ENCODE measurements around the gene ADIRF. TPM values are rescaled to one million over a fixed set of nuclear protein-coding genes. Genes with fewer than 3 reads are reported as not detected.
A peak's percentile ranks its signal among the peaks of the same experiment; 100 is the strongest.

The ADIRF gene
- total RNA-seq, 1 donor from 2014 or later: not detected

DNA sequence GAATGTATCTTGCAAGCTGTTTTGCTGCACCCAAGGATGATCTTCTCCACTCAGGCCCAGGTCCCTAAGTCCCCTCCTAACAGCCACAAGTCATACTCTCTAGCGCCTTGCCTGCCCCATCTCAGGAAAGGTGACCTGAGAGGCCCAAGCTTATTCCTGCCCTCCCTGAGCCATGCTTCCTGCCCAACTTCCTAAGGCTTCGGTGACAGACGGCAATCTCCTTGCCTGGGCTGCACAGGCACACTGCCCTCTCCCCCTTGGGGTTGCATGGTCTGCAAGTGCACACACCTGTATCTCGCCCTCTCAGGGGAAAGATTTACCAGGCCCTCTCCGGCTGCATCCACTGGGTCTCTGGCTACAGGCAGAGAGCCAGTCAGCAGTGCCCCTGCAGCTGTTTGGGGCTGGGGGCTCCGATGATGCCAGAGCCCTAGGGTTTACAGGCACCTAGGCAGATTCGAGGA, 771 bp upstream of the ADIRF start:
- H3K27me3 Mint-ChIP-seq (ENCODE audit: unreplicated experiment): no peaks in the 10 kb centered on the region
- no peaks in the 10 kb centered on the region for H3K9me3 Mint-ChIP-seq (ENCODE audit: unreplicated experiment)
- H3K4me3 Mint-ChIP-seq (ENCODE audit: unreplicated experiment): no peak overlapping the region
- TF ChIP-seq, protein P1, sequence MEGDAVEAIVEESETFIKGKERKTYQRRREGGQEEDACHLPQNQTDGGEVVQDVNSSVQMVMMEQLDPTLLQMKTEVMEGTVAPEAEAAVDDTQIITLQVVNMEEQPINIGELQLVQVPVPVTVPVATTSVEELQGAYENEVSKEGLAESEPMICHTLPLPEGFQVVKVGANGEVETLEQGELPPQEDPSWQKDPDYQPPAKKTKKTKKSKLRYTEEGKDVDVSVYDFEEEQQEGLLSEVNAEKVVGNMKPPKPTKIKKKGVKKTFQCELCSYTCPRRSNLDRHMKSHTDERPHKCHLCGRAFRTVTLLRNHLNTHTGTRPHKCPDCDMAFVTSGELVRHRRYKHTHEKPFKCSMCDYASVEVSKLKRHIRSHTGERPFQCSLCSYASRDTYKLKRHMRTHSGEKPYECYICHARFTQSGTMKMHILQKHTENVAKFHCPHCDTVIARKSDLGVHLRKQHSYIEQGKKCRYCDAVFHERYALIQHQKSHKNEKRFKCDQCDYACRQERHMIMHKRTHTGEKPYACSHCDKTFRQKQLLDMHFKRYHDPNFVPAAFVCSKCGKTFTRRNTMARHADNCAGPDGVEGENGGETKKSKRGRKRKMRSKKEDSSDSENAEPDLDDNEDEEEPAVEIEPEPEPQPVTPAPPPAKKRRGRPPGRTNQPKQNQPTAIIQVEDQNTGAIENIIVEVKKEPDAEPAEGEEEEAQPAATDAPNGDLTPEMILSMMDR (IDR thresholded peaks at IDR 0.05): no peak
- peaks cover 37% of the 10 kb centered on the region for H3K4me1 Mint-ChIP-seq (ENCODE audit: unreplicated experiment)
- peak; percentile 82 for DNase-seq (ENCODE audit: extremely low spot score, unreplicated experiment)
- H3K27ac Mint-ChIP-seq (ENCODE audit: unreplicated experiment): no peak overlapping the region
- no peaks in the 10 kb centered on the region for H3K36me3 Mint-ChIP-seq (ENCODE audit: unreplicated experiment)

DNA sequence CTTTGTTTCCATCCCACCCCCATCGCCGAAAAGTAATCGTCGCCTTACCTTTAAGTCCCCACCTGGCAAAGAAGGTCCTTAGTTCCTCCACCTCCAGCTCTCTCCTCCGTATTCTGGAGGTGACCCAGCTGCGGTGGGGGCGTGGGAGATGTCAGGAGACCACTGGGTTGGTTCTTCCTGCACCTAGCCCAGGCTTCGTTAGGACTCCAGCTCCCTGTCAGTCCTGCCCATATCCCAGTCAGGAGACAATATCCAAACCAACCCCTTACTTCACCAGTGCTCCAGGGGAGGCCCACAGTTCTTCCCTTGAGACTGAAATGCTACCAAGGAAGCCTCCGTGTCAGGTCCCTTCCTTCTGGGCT, 693 bp downstream of the ADIRF start:
- no peaks in the 10 kb centered on the region for H3K27me3 Mint-ChIP-seq (ENCODE audit: unreplicated experiment)
- no peak overlapping the region for H3K4me3 Mint-ChIP-seq (ENCODE audit: unreplicated experiment)
- H3K9me3 Mint-ChIP-seq (ENCODE audit: unreplicated experiment): no peaks in the 10 kb centered on the region
- no peaks in the 10 kb centered on the region for H3K36me3 Mint-ChIP-seq (ENCODE audit: unreplicated experiment)
- TF ChIP-seq, protein P1 (IDR thresholded peaks at IDR 0.05): no peak
- DNase-seq (ENCODE audit: extremely low spot score, unreplicated experiment): no peak
- peak overlapping the region; percentile 97 for H3K27ac Mint-ChIP-seq (ENCODE audit: unreplicated experiment)
- peaks cover 40% of the 10 kb centered on the region for H3K4me1 Mint-ChIP-seq (ENCODE audit: unreplicated experiment)

DNA sequence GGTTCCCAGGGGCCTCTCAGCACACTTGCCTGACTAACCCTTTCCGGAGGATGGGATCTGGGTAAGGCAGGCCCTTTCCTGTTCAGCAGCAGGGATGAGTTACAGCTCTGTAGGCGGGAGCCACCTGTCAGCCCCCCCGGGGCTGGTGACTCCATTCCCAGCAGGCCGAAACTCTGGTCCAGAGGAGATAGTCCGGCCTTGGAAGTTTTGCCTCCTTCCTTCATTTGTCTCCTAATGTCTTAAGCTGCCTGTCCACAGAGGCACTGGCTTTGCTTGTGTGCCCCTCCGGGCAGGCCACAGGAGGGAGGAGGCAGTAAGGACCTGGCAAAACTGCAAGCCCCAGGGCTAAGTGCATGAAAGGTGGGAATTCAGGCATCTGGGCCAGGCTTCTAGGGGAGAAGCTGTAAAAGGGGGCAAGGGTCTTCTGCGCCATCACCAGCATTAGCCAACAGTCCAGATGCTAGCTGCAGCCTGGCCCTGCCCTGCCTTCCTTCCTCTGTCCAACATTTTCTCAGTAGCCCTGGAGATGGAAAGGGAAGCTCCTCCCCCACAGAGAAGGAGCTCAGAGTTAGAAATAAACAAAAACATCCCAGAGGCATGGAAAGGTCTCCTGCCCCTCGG, 1.2 kb downstream of the ADIRF start:
- Mint-ChIP-seq H3K4me1 (ENCODE audit: unreplicated experiment) (peaks cover 45% of the 10 kb centered on the region), H3K4me3 (ENCODE audit: unreplicated experiment) (no peak overlapping the region), H3K36me3 (ENCODE audit: unreplicated experiment) (no peaks in the 10 kb centered on the region), H3K9me3 (ENCODE audit: unreplicated experiment) (no peaks in the 10 kb centered on the region), H3K27me3 (ENCODE audit: unreplicated experiment) (no peaks in the 10 kb centered on the region), H3K27ac (ENCODE audit: unreplicated experiment) (peak overlapping the region; percentile 97)
- peak; percentile 69 for DNase-seq (ENCODE audit: extremely low spot score, unreplicated experiment)
- TF ChIP-seq, protein P1 (IDR thresholded peaks at IDR 0.05): no peak

DNA sequence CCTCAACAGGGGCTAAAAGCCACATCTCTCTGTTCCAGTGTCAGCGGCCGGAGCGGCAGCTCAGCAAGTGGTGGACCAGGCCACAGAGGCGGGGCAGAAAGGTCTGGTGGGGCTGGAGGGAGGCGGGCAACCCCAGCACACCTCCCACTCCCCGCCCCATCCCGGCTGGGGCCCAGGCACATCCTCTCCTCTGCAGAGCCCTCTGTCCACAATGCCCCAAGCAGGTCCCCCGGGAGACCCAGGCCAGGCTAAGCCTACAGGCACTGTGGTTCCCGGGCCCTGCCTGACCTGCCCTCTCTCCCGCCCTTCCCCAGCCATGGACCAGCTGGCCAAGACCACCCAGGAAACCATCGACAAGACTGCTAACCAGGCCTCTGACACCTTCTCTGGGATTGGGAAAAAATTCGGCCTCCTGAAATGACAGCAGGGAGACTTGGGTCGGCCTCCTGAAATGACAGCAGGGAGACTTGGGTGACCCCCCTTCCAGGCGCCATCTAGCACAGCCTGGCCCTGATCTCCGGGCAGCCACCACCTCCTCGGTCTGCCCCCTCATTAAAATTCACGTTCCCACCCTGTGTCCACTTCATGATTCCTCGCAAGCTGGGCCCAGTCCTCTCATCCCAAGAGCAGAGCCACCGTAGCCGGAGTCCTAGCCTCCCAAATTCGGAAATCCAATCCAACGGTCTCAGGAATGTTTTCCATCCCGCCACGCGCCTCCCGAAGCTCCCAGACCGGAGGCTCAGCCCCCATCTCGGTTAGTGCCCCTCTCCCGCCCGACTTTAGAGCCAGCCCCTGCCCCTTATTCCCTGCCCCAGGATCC, 2.1 kb downstream of the ADIRF start:
- Mint-ChIP-seq H3K27me3 (ENCODE audit: unreplicated experiment) (no peaks in the 10 kb centered on the region), H3K9me3 (ENCODE audit: unreplicated experiment) (no peaks in the 10 kb centered on the region), H3K4me1 (ENCODE audit: unreplicated experiment) (peaks cover 48% of the 10 kb centered on the region), H3K27ac (ENCODE audit: unreplicated experiment) (peak overlapping the region; percentile 97), H3K4me3 (ENCODE audit: unreplicated experiment) (peak overlapping the region; percentile 78), H3K36me3 (ENCODE audit: unreplicated experiment) (no peaks in the 10 kb centered on the region)
- TF ChIP-seq, protein P1 (IDR thresholded peaks at IDR 0.05): no peak
- DNase-seq (ENCODE audit: extremely low spot score, unreplicated experiment): peak; percentile 85

DNA sequence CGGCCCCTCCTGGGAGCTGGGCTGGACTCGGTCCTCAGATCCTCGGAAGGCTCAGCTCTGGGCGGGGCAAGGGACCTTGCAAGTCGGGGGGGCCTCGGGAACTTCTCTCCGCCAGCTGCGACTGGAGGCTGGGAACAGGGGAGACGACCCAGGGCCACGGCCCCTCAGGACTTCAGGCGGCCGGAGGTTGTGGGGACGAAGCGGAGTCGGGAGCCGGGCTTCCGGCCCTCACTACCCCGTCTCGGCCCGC, 2.6 kb downstream of the ADIRF start:
- Mint-ChIP-seq H3K27me3 (ENCODE audit: unreplicated experiment) (no peaks in the 10 kb centered on the region), H3K4me1 (ENCODE audit: unreplicated experiment) (peaks cover 48% of the 10 kb centered on the region), H3K27ac (ENCODE audit: unreplicated experiment) (peak overlapping the region; percentile 97), H3K9me3 (ENCODE audit: unreplicated experiment) (no peaks in the 10 kb centered on the region), H3K36me3 (ENCODE audit: unreplicated experiment) (no peaks in the 10 kb centered on the region), H3K4me3 (ENCODE audit: unreplicated experiment) (peak overlapping the region; percentile 78)
- DNase-seq (ENCODE audit: extremely low spot score, unreplicated experiment): no peak
- TF ChIP-seq, protein P1 (IDR thresholded peaks at IDR 0.05): no peak
